ENCODE measurements around the gene INTS11.

The INTS11 gene

GRCh38 chr1:1297802-1298424 is 26.5 kb downstream of the INTS11 start:
- DNase-seq: no peak

GRCh38 chr1:1296070-1297061 is 28.1 kb downstream of the INTS11 start:
- DNase-seq: no peak

- no peak for DNase-seq
These were observed 29.1 kb downstream of the INTS11 start for GRCh38 chr1:1295154-1295923.

- no peak for DNase-seq
These were observed 30.1 kb downstream of the INTS11 start for GRCh38 chr1:1294250-1294890.

- DNase-seq: no peak
These were observed 30.9 kb downstream of the INTS11 start for GRCh38 chr1:1293263-1294249.

GRCh38 chr1:1292851-1293250 is 31.6 kb downstream of the INTS11 start:
- DNase-seq: no peak

GRCh38 chr1:1292442-1292779 is 32.0 kb downstream of the INTS11 start:
- DNase-seq: no peak

- peak; percentile 57 for DNase-seq
These were observed 32.7 kb downstream of the INTS11 start for GRCh38 chr1:1291548-1292441.

GRCh38 chr1:1291023-1291528 is 33.4 kb downstream of the INTS11 start:
- no peak for DNase-seq

- DNase-seq: peak; percentile 64
These were observed 34.2 kb downstream of the INTS11 start for GRCh38 chr1:1290238-1290731.

- no peak for DNase-seq
These were observed 37.0 kb downstream of the INTS11 start for GRCh38 chr1:1287288-1288110.

- DNase-seq: no peak
These were observed 37.9 kb downstream of the INTS11 start for GRCh38 chr1:1286313-1287261.

- no peak for DNase-seq
These were observed 38.7 kb downstream of the INTS11 start for GRCh38 chr1:1285611-1286311.

GRCh38 chr1:1285102-1285571 is 39.3 kb downstream of the INTS11 start:
- DNase-seq: no peak

GRCh38 chr1:1284221-1285101 is 40.0 kb downstream of the INTS11 start:
- no peak for DNase-seq

- DNase-seq: no peak
These were observed 40.6 kb downstream of the INTS11 start for GRCh38 chr1:1283821-1284220.

Data from stimulated activated CD4-positive, alpha-beta T cell treated with anti-CD3 and anti-CD28 coated beads, Interleukin-1b, Interleukin-23, amount 100 ng/mL, for 48 hours (primary cell).